LNCaP clone FGC (cell line): ENCODE results near the gene RBL2.

Experiments
- DNase-seq: peaks from one replicate; pipeline ENCODE4 v3.0.0-alpha.2; 2011; ENCODE audit warnings: low read depth
- H3K4me3 ChIP-seq: 2 replicates; pipeline ENCODE4 v1.5.1; 2011; ENCODE audit warnings: mild to moderate bottlenecking, low read depth, low read length, control low read depth
- CTCF ChIP-seq: IDR thresholded peaks from 2 replicates; pipeline ENCODE4 v1.5.1; 2012; ENCODE audit warnings: mild to moderate bottlenecking; ENCODE audit not compliant: control insufficient read depth, insufficient read depth; ENCODE audit errors: extremely low read depth

The RBL2 gene

GRCh38 chr16:53433509-53433908 lies 762 bp upstream of the RBL2 start:
- DNase-seq: no peak
- no peak overlapping the region for H3K4me3 ChIP-seq
- no peak for TF ChIP-seq CTCF

- DNase-seq: no peak
- TF ChIP-seq CTCF: no peak
- peak overlapping the region; percentile 89 for H3K4me3 ChIP-seq
Measured at GRCh38 chr16:53433930-53434376, 318 bp upstream of the RBL2 start.

GRCh38 chr16:53435066-53435688 lies 906 bp downstream of the RBL2 start:
- H3K4me3 ChIP-seq: peak overlapping the region; percentile 89
- no peak for TF ChIP-seq CTCF
- peak; percentile 89 for DNase-seq

GRCh38 chr16:53440125-53440524 lies 5.9 kb downstream of the RBL2 start:
- H3K4me3 ChIP-seq: no peak overlapping the region
- no peak for TF ChIP-seq CTCF
- no peak for DNase-seq

GRCh38 chr16:53445534-53445933 lies 11.3 kb downstream of the RBL2 start:
- no peak for TF ChIP-seq CTCF
- DNase-seq: no peak
- H3K4me3 ChIP-seq: no peak overlapping the region

- DNase-seq: no peak
- no peak for TF ChIP-seq CTCF
- no peak overlapping the region for H3K4me3 ChIP-seq
Measured at GRCh38 chr16:53446090-53446489, 11.8 kb downstream of the RBL2 start.
